ENCODE measurements around the gene CSNK2A1. TPM values are rescaled to one million over a fixed set of nuclear protein-coding genes. Genes with fewer than 3 reads are reported as not detected.

The CSNK2A1 gene
- total RNA-seq, 1 experiment from 2014 or later = 229 TPM

- Histone ChIP-seq H3K4me2 (ENCODE audit: insufficient read depth, insufficient read length, low read length) (no peak overlapping the region), H2BK12ac (ENCODE audit: insufficient read length, low read depth, low read length) (no peak overlapping the region), H3T11ph (ENCODE audit: low read length) (no peak overlapping the region), H3K4ac (ENCODE audit: low read depth, low read length) (no peak overlapping the region), H3K56ac (ENCODE audit: insufficient read length, low read depth, low read length) (no peak overlapping the region), H3K14ac (ENCODE audit: insufficient read depth, low read length) (no peak overlapping the region), H4K8ac (replicated peaks; ENCODE audit: insufficient read length, low read depth, low read length) (no peak overlapping the region), H4K5ac (ENCODE audit: insufficient read length, low read depth, low read length) (no peak overlapping the region), H2AK5ac (ENCODE audit: insufficient read length, low read length) (no peak overlapping the region), H3K4me1 (ENCODE audit: insufficient read depth, low read length) (peaks cover 3% of the 10 kb centered on the region; the same call in 1 of the 2 replicates), H3K23me2 (ENCODE audit: insufficient read length, low read depth, low read length, poor library complexity, severe bottlenecking) (no peaks in the 10 kb centered on the region), H3K79me2 (ENCODE audit: insufficient read depth, low read length) (no peaks in the 10 kb centered on the region), H4K20me1 (ENCODE audit: control insufficient read depth, insufficient read depth, insufficient read length) (no peaks in the 10 kb centered on the region), H2BK5ac (ENCODE audit: insufficient read length, low read length) (no peak overlapping the region), H2AFZ (ENCODE audit: low read length) (no peak overlapping the region), H3K27me3 (ENCODE audit: insufficient read depth, low read length) (peaks cover 5% of the 10 kb centered on the region; the same call in 1 of the 2 replicates), H4K91ac (ENCODE audit: insufficient read length, low read depth, low read length) (no peak overlapping the region), H3K79me1 (ENCODE audit: insufficient read depth, low read depth, low read length, poor library complexity, severe bottlenecking) (no peaks in the 10 kb centered on the region), H3K27ac (ENCODE audit: insufficient read length, low read depth, low read length) (no peak overlapping the region), H3K18ac (ENCODE audit: insufficient read length, low read depth, low read length) (no peak overlapping the region), H3K9ac (ENCODE audit: extremely low read depth, insufficient read length, low read length) (no peak overlapping the region), H2BK20ac (ENCODE audit: low read depth, low read length, poor library complexity, severe bottlenecking) (no peak overlapping the region), H2BK15ac (ENCODE audit: low read depth, low read length) (no peak overlapping the region), H3K23ac (ENCODE audit: insufficient read length, low read depth, low read length) (no peak overlapping the region), H3K9me3 (ENCODE audit: control insufficient read depth, low read depth, low read length) (no peaks in the 10 kb centered on the region), H2BK120ac (ENCODE audit: low read depth, low read length, poor library complexity, severe bottlenecking) (no peak overlapping the region)
- DNase-seq = no peak
- peaks cover 26 to 32% of the 10 kb centered on the region in 2 experiments for H3K4me1 Mint-ChIP-seq
- no peak for TF ChIP-seq CTCF (conservative IDR thresholded peaks at IDR 0.05)
- H3K36me3 Mint-ChIP-seq (ENCODE audit: insufficient read depth in 1 of 3, low read depth in 3 of 3) = peaks cover 14 to 53% (median 51%) of the 10 kb centered on the region in 3 experiments; a peak in 6 of 7 replicates
- no CpG with 5 or more reads among the region's 13 CpGs for WGBS (ENCODE audit: extremely low coverage, insufficient read length, low lambda C conversion rate)
- H3K9me3 Mint-ChIP-seq = no peaks in the 10 kb centered on the region
- H3K27ac Mint-ChIP-seq = no peak overlapping the region
- H3K27me3 Mint-ChIP-seq (ENCODE audit: low read depth) = peaks cover 36% of the 10 kb centered on the region
- H3K4me3 Mint-ChIP-seq = no peak overlapping the region
Measured at GRCh38 chr20:432208-432607, 111.4 kb downstream of the CSNK2A1 start.
